COLO829 (cell line): ENCODE results near the gene EIF1.
"Not testable (repeated sequence)": the region's sequence is repeated elsewhere in the genome, so short reads cannot be mapped to it uniquely, and the experiment has no call there.

ENCODE experiments used
- DNase-seq: peaks from one replicate; pipeline ENCODE4 v3.0.0; 2012; ENCODE audit warnings: low spot score

The EIF1 gene

GRCh38 chr17:41678907-41679739, 9.6 kb upstream of the EIF1 start:
- DNase-seq, result peak; percentile 27

- no peak for DNase-seq
Measured at GRCh38 chr17:41679740-41680425, 8.8 kb upstream of the EIF1 start.

- DNase-seq, result no peak
Measured at GRCh38 chr17:41680426-41681040, 8.2 kb upstream of the EIF1 start.

GRCh38 chr17:41681776-41682175, 6.9 kb upstream of the EIF1 start:
- no peak for DNase-seq

GRCh38 chr17:41682631-41683030, 6.1 kb upstream of the EIF1 start:
- DNase-seq, result no peak

- DNase-seq, result no peak
Measured at GRCh38 chr17:41683441-41684007, 5.2 kb upstream of the EIF1 start.

- DNase-seq, result no peak
Measured at GRCh38 chr17:41684035-41684434, 4.7 kb upstream of the EIF1 start.

- not testable (repeated sequence) for DNase-seq
Measured at GRCh38 chr17:41685753-41686152, 2.9 kb upstream of the EIF1 start.

GRCh38 chr17:41686281-41686680, 2.4 kb upstream of the EIF1 start:
- DNase-seq, result no peak

- DNase-seq, result no peak
Measured at GRCh38 chr17:41687828-41688640, 651 bp upstream of the EIF1 start.

- no peak for DNase-seq
Measured at GRCh38 chr17:41689497-41690299, 1.0 kb downstream of the EIF1 start.

GRCh38 chr17:41690497-41690896, 1.8 kb downstream of the EIF1 start:
- DNase-seq, result no peak

- no peak for DNase-seq
Measured at GRCh38 chr17:41691031-41691777, 2.5 kb downstream of the EIF1 start.

- DNase-seq, result no peak
Measured at GRCh38 chr17:41692722-41693521, 4.2 kb downstream of the EIF1 start.

- no peak for DNase-seq
Measured at GRCh38 chr17:41695134-41695661, 6.5 kb downstream of the EIF1 start.

- DNase-seq, result peak; percentile 84
Measured at GRCh38 chr17:41695954-41696757, 7.5 kb downstream of the EIF1 start.

GRCh38 chr17:41697122-41697962, 8.7 kb downstream of the EIF1 start:
- no peak for DNase-seq
